GM12878 (cell line): Measurements from ENCODE around the gene BMPR1B. TPM values are rescaled to one million over a fixed set of nuclear protein-coding genes. Genes with fewer than 3 reads are reported as not detected.

Experiments
- ATAC-seq: fragments of 200-7000 bp; cut with Tn5 transposase; 3 replicates; pipeline ENCODE4 v1.9.1; 2020; ENCODE audit warnings: mild to moderate bottlenecking, moderate library complexity
- BruUV-seq: library from RNA; stranded (reverse); fragments of 400-500 nt; replicated peaks from 2 replicates; lab custom pipeline; 2021; lab: Mats Ljungman, UMichigan
- CTCF ChIA-PET: fragments of 300-600 bp; sonication (Branson Sonifier 250); formaldehyde crosslinking; extraction: SDS; loops from one replicate; lab custom pipeline; 2021; ENCODE audit warnings: inconsistent platforms; lab: Yijun Ruan, JAX
- POLR2A ChIA-PET: fragments of 350-600 bp; formaldehyde crosslinking; extraction: SDS; loops from one replicate; lab custom pipeline; 2021; ENCODE audit warnings: inconsistent platforms; lab: Charles Lee
- RAD21 ChIA-PET: fragments of 300-600 bp; sonication (Branson Sonifier 250); formaldehyde crosslinking; loops from one replicate; lab custom pipeline; 2023; ENCODE audit warnings: antibody characterized with exemption; ENCODE audit not compliant: unreplicated experiment; lab: Charles Lee
- SMC1A ChIA-PET: fragments of 300-600 bp; sonication (Branson Sonifier 250); formaldehyde crosslinking; loops from one replicate; lab custom pipeline; 2023; ENCODE audit not compliant: unreplicated experiment, uncharacterized antibody; lab: Charles Lee
- DNase-seq: peaks from one replicate; pipeline ENCODE4 v3.0.0-alpha.2; 2011; ENCODE audit warnings: low read depth, low spot score
- FAIRE-seq: peaks from 3 replicates; lab custom pipeline; 2011; peaks lifted over from hg19 to GRCh38; lab: Jason Lieb, UNC
- H2AFZ ChIP-seq: 2 replicates; pipeline ENCODE4 v1.6.0; 2011; ENCODE audit warnings: low read depth, low read length, control low read depth; ENCODE audit not compliant: control insufficient read depth
- H3K27ac ChIP-seq: 2 replicates; pipeline ENCODE4 v1.5.1; 2011; ENCODE audit warnings: control low read depth; ENCODE audit not compliant: control insufficient read depth, insufficient read depth
- H3K27me3 ChIP-seq, 2 experiments: replicated peaks in 1 of 2; 2 replicates each; pipeline versions ENCODE4 v1.6.0 to v1.6.1; 2011; ENCODE audit warnings: low read length in 1 of 2; ENCODE audit not compliant: control insufficient read depth in 2 of 2, insufficient read depth in 2 of 2
- H3K36me3 ChIP-seq, 2 experiments: 2 replicates each; pipeline ENCODE4 v1.5.1; 2011; ENCODE audit warnings: low read length in 1 of 2; ENCODE audit not compliant: control insufficient read depth in 2 of 2, insufficient read depth in 2 of 2
- H3K4me1 ChIP-seq: 2 replicates; pipeline ENCODE4 v1.6.1; 2011; ENCODE audit warnings: mild to moderate bottlenecking, low read length, moderate library complexity, mixed read lengths; ENCODE audit not compliant: control insufficient read depth, insufficient read depth
- H3K4me2 ChIP-seq: 2 replicates; pipeline ENCODE4 v1.6.0; 2011; ENCODE audit warnings: control low read depth; ENCODE audit not compliant: control insufficient read depth, insufficient read depth
- H3K4me3 ChIP-seq: fragments of 200-600 bp; sonication (generic); 2 replicates; pipeline ENCODE4 v1.5.1; 2016
- H3K79me2 ChIP-seq: 2 replicates; pipeline ENCODE4 v1.6.0; 2011; ENCODE audit warnings: low read length; ENCODE audit not compliant: control insufficient read depth, insufficient read depth
- H3K9ac ChIP-seq: 2 replicates; pipeline ENCODE4 v1.8.0; 2011; ENCODE audit warnings: low read length, control low read depth, mixed read lengths; ENCODE audit not compliant: control insufficient read depth, insufficient read depth
- H3K9me3 ChIP-seq: replicated peaks from 3 replicates; pipeline ENCODE4 v1.5.1; 2011; ENCODE audit warnings: mild to moderate bottlenecking, low read length; ENCODE audit not compliant: control insufficient read depth, insufficient read depth
- H4K20me1 ChIP-seq: 2 replicates; pipeline ENCODE4 v1.6.0; 2011; ENCODE audit not compliant: control insufficient read depth, insufficient read depth
- CBX3 ChIP-seq: fragments of 200-600 bp; sonication (generic); IDR thresholded peaks from 2 replicates; pipeline ENCODE4 v1.6.1; 2016; ENCODE audit warnings: low read depth, borderline replicate concordance
- E2F8 ChIP-seq: fragments of 450-650 bp; IDR thresholded peaks from 2 replicates; pipeline ENCODE4 v1.6.1; 2018; ENCODE audit warnings: mild to moderate bottlenecking, low read depth, moderate library complexity; ENCODE audit not compliant: partially characterized antibody
- E4F1 ChIP-seq: fragments of 450-650 bp; IDR thresholded peaks from 2 replicates; pipeline ENCODE4 v1.6.1; 2018; ENCODE audit warnings: borderline replicate concordance, mild to moderate bottlenecking; ENCODE audit not compliant: partially characterized antibody
- FOXM1 ChIP-seq: IDR thresholded peaks from 2 replicates; pipeline ENCODE4 v1.6.1; 2012; ENCODE audit warnings: low read depth, mild to moderate bottlenecking, inconsistent platforms, low read length, moderate library complexity
- JUND ChIP-seq: IDR thresholded peaks from 2 replicates; pipeline ENCODE4 v1.6.1; 2012; ENCODE audit warnings: low read depth, mild to moderate bottlenecking, low read length, improper control_type of control experiment, moderate library complexity
- MEF2B ChIP-seq: fragments of 450-650 bp; IDR thresholded peaks from 2 replicates; pipeline ENCODE4 v1.6.1; 2018; ENCODE audit warnings: mild to moderate bottlenecking, moderate library complexity; ENCODE audit not compliant: partially characterized antibody, poor library complexity, severe bottlenecking
- TCF12 ChIP-seq: IDR thresholded peaks from 2 replicates; pipeline ENCODE4 v1.6.1; 2011; ENCODE audit warnings: low read depth, mild to moderate bottlenecking, low read length
- ZNF207 ChIP-seq: fragments of 450-650 bp; IDR thresholded peaks from 2 replicates; pipeline ENCODE4 v1.6.1; 2014; ENCODE audit warnings: antibody characterized with exemption, mild to moderate bottlenecking, borderline replicate concordance
- ZNF217 ChIP-seq: fragments of 450-650 bp; IDR thresholded peaks from 2 replicates; pipeline ENCODE4 v1.6.1; 2017; ENCODE audit warnings: antibody characterized with exemption, mild to moderate bottlenecking
- ZNF24 ChIP-seq: fragments of 450-650 bp; IDR thresholded peaks from 2 replicates; pipeline ENCODE4 v1.6.1; 2017; ENCODE audit warnings: antibody characterized with exemption, mild to moderate bottlenecking
- WGBS: methylation state at CpG from one replicate; pipeline ENCODE4 v1.1.6; 2016; ENCODE audit warnings: low lambda C conversion rate; ENCODE audit not compliant: insufficient replicate concordance, insufficient coverage; ENCODE audit errors: missing lambda C conversion rate; 5-methylcytosine and 5-hydroxymethylcytosine counted together
- in situ Hi-C: fragments of 300-500 bp; cut with MboI; formaldehyde crosslinking; loops from 9 replicates; pipeline ENCODE4 v1.14.3; 2018; ENCODE audit warnings: mixed read lengths
- intact Hi-C: fragments of 100-400 bp; cut with micrococcal nuclease; formaldehyde crosslinking; loops from one replicate; pipeline ENCODE4 v1.14.2; 2022; ENCODE audit not compliant: unreplicated experiment
- polyA plus RNA-seq, 11 experiments: library from polyadenylated mRNA; depleted of rRNA in 4 of 11; unstranded in 6 of 11; stranded (reverse) in 5 of 11; fragments of >200 nt; fragmentation: Nextera tagmentation in 4 of 11; fragmentation: Illumina TruSeq in 1 of 11; extraction: Ambion mirVana in 4 of 11; extraction: Trizol in 1 of 11; gene quantifications; 1 replicate in 1 of 11; 2 replicates in 10 of 11; pipeline versions ENCODE4 v1.2.1 to v1.2.3, GENCODE V29; 2011 to 2016; ENCODE audit warnings: inconsistent platforms in 2 of 11, missing spikeins in 2 of 11, low read depth in 1 of 11
- total RNA-seq, 4 experiments: library from RNA; depleted of rRNA in 3 of 4; stranded (reverse); fragments of >200 nt in 3 of 4; fragmentation: Illumina TruSeq in 1 of 4; extraction: Trizol in 1 of 4; gene quantifications; 2 replicates each; pipeline versions ENCODE4 v1.2.1 to v1.2.3, GENCODE V29; 2013 to 2021
- TF ChIP-seq, protein P1 (sequence below): IDR thresholded peaks from 2 replicates; pipeline ENCODE4 v1.6.1; 2012; ENCODE audit warnings: low read depth, low read length, improper control_type of control experiment
- TF ChIP-seq, protein P2 (sequence below): fragments of 450-650 bp; IDR thresholded peaks from 2 replicates; pipeline ENCODE4 v1.6.1; 2016; ENCODE audit warnings: mild to moderate bottlenecking
- TF ChIP-seq, protein P3 (sequence below): fragments of 450-650 bp; IDR thresholded peaks from 2 replicates; pipeline ENCODE4 v1.6.1; 2016; ENCODE audit warnings: mild to moderate bottlenecking, moderate library complexity, borderline replicate concordance

Gene BMPR1B
- total and polyA plus RNA-seq, 10 of the 15 experiments (the other 5 are each of a cell fraction or from before 2014, with no cell fraction given): not detected

DNA sequence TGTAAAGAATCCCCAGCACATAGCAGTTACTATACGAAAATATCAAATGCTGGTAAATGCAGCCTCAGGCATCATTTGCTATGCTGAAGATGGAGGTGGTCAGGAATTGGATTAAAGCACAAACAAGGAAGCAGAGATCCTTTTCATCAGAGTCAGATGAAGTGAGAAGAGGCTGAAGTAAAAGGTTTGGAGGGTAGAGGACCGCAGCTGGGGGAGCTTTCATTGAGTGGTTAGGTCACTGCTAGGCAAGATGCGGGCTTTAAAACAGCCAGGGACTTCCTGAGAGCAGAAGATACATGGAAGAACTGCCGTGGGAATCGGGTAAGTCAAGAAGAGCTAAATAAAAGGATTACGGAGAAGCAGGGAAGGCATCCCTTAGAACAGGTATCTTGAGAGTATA is 439.6 kb downstream of the BMPR1B start:
- Histone ChIP-seq H3K9me3 (no peaks in the 10 kb centered on the region), H3K4me3 (no peak overlapping the region), H3K4me2 (no peak overlapping the region), H3K27me3 (no peaks in the 10 kb centered on the region), H3K4me1 (no peaks in the 10 kb centered on the region), H3K27ac (no peak overlapping the region), H2AFZ (no peak overlapping the region), H4K20me1 (no peaks in the 10 kb centered on the region), H3K79me2 (no peaks in the 10 kb centered on the region), H3K9ac (no peak overlapping the region), H3K36me3 (no peaks in the 10 kb centered on the region)
- intact Hi-C loops (no loop called here), in situ Hi-C loops (no loop called here)
- POLR2A ChIA-PET: interaction anchor here (0.7 kb wide), 1 partner anchor 201 kb away, joined by 5 read pairs; no protein-coding TSS in a partner anchor
- WGBS: 26% methylated on average over 6 of the region's 6 CpGs
- SMC1A ChIA-PET: no interaction called here
- BruUV-seq: no TSS peak
- DNase-seq: no peak
- RAD21 ChIA-PET: interaction anchor here (0.6 kb wide), 1 partner anchor 1157 kb away, joined by 3 read pairs; no protein-coding TSS in a partner anchor
- no peak for FAIRE-seq
- no peak for ATAC-seq
- CTCF ChIA-PET: interaction anchor here (0.6 kb wide), 1 partner anchor 54 kb away, joined by 3 read pairs; no protein-coding TSS in a partner anchor
- no peak for TF ChIP-seq E2F8
- TF ChIP-seq CBX3: no peak
- TF ChIP-seq MEF2B: no peak
- TF ChIP-seq FOXM1: no peak
- TF ChIP-seq, protein P1, sequence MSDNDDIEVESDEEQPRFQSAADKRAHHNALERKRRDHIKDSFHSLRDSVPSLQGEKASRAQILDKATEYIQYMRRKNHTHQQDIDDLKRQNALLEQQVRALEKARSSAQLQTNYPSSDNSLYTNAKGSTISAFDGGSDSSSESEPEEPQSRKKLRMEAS: no peak
- no peak for TF ChIP-seq JUND
- TF ChIP-seq E4F1: no peak
- TF ChIP-seq, protein P2, sequence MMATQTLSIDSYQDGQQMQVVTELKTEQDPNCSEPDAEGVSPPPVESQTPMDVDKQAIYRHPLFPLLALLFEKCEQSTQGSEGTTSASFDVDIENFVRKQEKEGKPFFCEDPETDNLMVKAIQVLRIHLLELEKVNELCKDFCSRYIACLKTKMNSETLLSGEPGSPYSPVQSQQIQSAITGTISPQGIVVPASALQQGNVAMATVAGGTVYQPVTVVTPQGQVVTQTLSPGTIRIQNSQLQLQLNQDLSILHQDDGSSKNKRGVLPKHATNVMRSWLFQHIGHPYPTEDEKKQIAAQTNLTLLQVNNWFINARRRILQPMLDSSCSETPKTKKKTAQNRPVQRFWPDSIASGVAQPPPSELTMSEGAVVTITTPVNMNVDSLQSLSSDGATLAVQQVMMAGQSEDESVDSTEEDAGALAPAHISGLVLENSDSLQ: no peak
- no peak for TF ChIP-seq ZNF207
- TF ChIP-seq ZNF24: no peak
- TF ChIP-seq ZNF217: no peak
- no peak for TF ChIP-seq TCF12
- TF ChIP-seq, protein P3, sequence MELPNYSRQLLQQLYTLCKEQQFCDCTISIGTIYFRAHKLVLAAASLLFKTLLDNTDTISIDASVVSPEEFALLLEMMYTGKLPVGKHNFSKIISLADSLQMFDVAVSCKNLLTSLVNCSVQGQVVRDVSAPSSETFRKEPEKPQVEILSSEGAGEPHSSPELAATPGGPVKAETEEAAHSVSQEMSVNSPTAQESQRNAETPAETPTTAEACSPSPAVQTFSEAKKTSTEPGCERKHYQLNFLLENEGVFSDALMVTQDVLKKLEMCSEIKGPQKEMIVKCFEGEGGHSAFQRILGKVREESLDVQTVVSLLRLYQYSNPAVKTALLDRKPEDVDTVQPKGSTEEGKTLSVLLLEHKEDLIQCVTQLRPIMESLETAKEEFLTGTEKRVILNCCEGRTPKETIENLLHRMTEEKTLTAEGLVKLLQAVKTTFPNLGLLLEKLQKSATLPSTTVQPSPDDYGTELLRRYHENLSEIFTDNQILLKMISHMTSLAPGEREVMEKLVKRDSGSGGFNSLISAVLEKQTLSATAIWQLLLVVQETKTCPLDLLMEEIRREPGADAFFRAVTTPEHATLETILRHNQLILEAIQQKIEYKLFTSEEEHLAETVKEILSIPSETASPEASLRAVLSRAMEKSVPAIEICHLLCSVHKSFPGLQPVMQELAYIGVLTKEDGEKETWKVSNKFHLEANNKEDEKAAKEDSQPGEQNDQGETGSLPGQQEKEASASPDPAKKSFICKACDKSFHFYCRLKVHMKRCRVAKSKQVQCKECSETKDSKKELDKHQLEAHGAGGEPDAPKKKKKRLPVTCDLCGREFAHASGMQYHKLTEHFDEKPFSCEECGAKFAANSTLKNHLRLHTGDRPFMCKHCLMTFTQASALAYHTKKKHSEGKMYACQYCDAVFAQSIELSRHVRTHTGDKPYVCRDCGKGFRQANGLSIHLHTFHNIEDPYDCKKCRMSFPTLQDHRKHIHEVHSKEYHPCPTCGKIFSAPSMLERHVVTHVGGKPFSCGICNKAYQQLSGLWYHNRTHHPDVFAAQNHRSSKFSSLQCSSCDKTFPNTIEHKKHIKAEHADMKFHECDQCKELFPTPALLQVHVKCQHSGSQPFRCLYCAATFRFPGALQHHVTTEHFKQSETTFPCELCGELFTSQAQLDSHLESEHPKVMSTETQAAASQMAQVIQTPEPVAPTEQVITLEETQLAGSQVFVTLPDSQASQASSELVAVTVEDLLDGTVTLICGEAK: no peak
